ENCODE results near the gene IL17RB. TPM values are rescaled to one million over a fixed set of nuclear protein-coding genes. Genes with fewer than 3 reads are reported as not detected.
A peak's percentile ranks its signal among the peaks of the same experiment; 100 is the strongest.

Gene IL17RB
- polyA plus RNA-seq, 1 experiment: not detected

DNA sequence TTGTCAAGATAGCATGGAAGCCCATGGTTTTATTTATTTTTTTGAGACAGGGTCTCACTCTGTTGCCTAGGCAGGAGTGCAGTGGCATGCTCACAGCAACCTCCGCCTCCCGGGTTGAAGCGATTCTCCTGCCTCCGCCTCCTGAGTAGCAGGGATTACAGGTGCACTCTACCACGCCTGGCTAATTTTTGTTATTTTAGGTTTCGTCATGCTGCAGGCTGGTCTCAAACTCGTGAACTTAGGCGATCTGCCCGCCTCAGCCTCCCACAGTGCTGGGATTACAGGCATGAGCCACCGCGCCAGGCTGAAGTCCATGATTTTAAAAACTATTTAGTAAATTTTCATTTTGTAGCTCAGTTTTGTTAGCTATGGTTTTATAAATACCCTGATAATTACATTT, 38.3 kb downstream of the IL17RB start:
- CTCF ChIA-PET: no interaction called here
- no peak for DNase-seq (ENCODE audit: low read depth, low spot score)
- Histone ChIP-seq H3K27ac (ENCODE audit: low read depth, low read length) (no peak overlapping the region), H3K9me3 (ENCODE audit: control insufficient read depth, insufficient read depth, low read length) (no peaks in the 10 kb centered on the region; the same call in 1 of the 2 replicates), H3K27me3 (ENCODE audit: control insufficient read depth, insufficient read depth, low read length) (no peaks in the 10 kb centered on the region), H3K4me3 (ENCODE audit: low read depth, low read length) (no peak overlapping the region)
- TF ChIP-seq, protein P1, sequence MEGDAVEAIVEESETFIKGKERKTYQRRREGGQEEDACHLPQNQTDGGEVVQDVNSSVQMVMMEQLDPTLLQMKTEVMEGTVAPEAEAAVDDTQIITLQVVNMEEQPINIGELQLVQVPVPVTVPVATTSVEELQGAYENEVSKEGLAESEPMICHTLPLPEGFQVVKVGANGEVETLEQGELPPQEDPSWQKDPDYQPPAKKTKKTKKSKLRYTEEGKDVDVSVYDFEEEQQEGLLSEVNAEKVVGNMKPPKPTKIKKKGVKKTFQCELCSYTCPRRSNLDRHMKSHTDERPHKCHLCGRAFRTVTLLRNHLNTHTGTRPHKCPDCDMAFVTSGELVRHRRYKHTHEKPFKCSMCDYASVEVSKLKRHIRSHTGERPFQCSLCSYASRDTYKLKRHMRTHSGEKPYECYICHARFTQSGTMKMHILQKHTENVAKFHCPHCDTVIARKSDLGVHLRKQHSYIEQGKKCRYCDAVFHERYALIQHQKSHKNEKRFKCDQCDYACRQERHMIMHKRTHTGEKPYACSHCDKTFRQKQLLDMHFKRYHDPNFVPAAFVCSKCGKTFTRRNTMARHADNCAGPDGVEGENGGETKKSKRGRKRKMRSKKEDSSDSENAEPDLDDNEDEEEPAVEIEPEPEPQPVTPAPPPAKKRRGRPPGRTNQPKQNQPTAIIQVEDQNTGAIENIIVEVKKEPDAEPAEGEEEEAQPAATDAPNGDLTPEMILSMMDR (IDR thresholded peaks at IDR 0.05; ENCODE audit: low read depth, low read length): no peak
- POLR2A ChIA-PET: no interaction called here

DNA sequence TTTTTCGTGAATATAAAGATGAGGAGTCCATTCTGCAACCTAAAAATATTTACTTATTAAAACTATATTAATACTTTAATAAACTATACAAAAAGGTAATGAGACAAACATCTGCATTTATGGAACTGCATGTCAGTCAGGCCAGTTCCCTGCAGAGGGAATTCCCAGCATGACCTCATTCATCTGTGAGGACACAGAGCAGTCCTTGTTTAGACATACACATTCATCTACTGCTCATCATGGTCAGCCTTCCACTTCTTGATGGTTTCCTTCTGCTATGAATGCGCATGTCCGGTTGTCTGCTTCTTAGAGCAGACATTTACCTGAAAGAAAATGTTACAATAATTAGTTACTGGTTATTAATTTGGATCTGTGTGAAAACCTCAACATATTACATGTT, 38.9 kb downstream of the IL17RB start:
- Histone ChIP-seq H3K27me3 (ENCODE audit: control insufficient read depth, insufficient read depth, low read length) (no peaks in the 10 kb centered on the region), H3K4me3 (ENCODE audit: low read depth, low read length) (no peak overlapping the region), H3K9me3 (ENCODE audit: control insufficient read depth, insufficient read depth, low read length) (no peaks in the 10 kb centered on the region; the same call in 1 of the 2 replicates), H3K27ac (ENCODE audit: low read depth, low read length) (no peak overlapping the region)
- TF ChIP-seq, protein P1 (IDR thresholded peaks at IDR 0.05; ENCODE audit: low read depth, low read length): no peak
- ChIA-PET CTCF (no interaction called here), POLR2A (no interaction called here)
- no peak for DNase-seq (ENCODE audit: low read depth, low spot score)

DNA sequence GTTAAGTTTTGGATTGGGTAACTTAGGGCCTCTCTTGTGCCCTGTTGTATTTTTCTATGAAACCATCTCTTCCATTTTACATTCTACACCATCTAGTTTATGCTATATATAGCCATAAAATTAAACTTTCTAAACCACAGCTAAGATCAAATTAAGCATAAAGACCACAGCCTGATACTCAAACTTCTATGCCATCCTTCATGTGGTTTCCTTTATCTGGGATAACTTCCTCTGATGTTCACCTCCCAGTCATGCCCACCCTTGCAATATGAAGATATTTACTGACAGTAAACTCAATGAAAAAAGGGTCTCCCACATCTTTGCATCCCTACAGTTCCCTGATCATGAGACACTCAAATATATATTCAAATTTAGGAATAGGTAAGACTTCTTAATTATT, 41.1 kb downstream of the IL17RB start:
- POLR2A ChIA-PET: no interaction called here
- Histone ChIP-seq H3K27me3 (ENCODE audit: control insufficient read depth, insufficient read depth, low read length) (no peaks in the 10 kb centered on the region), H3K9me3 (ENCODE audit: control insufficient read depth, insufficient read depth, low read length) (no peaks in the 10 kb centered on the region), H3K27ac (ENCODE audit: low read depth, low read length) (no peak overlapping the region), H3K4me3 (ENCODE audit: low read depth, low read length) (no peak overlapping the region)
- DNase-seq (ENCODE audit: low read depth, low spot score): no peak
- TF ChIP-seq, protein P1 (IDR thresholded peaks at IDR 0.05; ENCODE audit: low read depth, low read length): no peak
- CTCF ChIA-PET: no interaction called here

DNA sequence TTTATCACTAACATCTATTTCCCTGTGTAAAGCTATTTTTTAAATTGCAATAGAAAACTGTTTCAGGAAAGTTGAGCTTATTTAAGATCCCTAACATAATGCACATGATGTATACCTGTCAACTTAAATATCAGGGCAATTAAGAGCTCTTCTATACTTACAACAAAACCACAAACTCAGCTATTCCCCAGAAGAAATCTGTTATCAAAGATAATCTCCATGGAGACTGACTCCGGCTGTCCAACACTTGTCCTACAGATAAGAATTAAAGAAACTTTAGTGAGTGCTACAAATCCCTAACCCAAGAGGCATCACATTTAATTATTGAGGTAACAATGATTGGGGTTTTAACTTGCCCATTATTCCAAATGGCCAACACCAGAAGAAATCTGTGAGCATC, 41.9 kb downstream of the IL17RB start:
- CTCF ChIA-PET: no interaction called here
- POLR2A ChIA-PET: no interaction called here
- no peaks in the 10 kb centered on the region for H3K27me3 ChIP-seq (ENCODE audit: control insufficient read depth, insufficient read depth, low read length)
- TF ChIP-seq, protein P1 (IDR thresholded peaks at IDR 0.05; ENCODE audit: low read depth, low read length): no peak
- DNase-seq (ENCODE audit: low read depth, low spot score): no peak
- H3K9me3 ChIP-seq (ENCODE audit: control insufficient read depth, insufficient read depth, low read length): no peaks in the 10 kb centered on the region
- H3K4me3 ChIP-seq (ENCODE audit: low read depth, low read length): no peak overlapping the region
- no peak overlapping the region for H3K27ac ChIP-seq (ENCODE audit: low read depth, low read length)

DNA sequence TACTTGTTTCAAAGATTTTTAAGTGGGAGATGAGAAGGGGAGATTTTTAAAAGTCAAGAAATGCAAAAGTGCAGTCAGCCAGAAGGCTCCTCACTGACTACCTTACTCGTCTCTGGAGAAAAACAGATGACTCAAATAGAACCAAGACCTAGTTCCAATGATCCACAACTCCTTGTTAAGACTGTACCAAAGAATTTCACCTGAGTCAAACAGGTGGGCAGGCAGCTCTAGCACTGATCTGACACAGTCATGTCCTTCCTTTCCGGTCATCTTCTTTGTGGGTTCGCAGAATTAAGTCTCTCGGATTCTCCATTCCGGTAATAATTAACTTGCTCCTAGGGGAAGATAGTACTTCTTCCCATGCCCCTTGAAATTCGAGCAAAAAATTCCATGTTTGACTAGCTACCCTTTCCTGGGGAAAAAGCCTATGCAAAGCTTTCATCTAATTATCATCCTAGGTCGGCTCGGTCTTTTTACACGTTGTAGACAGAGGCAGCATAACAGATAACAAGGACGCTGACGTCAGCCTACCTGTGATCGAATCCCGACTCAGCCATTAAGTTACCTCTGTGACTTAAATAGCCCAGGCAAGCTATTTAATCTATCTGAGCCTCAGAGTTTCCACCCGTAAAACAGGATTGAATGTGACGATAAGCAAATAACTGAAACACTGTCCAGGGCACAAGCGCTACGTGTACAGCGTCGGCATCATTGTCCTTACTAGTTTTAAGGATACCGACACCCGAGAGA, 44.5 kb downstream of the IL17RB start:
- Histone ChIP-seq H3K4me3 (ENCODE audit: low read depth, low read length) (peak overlapping the region; percentile 84), H3K27me3 (ENCODE audit: control insufficient read depth, insufficient read depth, low read length) (no peaks in the 10 kb centered on the region), H3K9me3 (ENCODE audit: control insufficient read depth, insufficient read depth, low read length) (no peaks in the 10 kb centered on the region), H3K27ac (ENCODE audit: low read depth, low read length) (peak overlapping the region; percentile 86)
- ChIA-PET POLR2A (interaction anchor here (0.6 to 1.8 kb wide), 2 partner anchors 10 to 117 kb away, joined by 5 to 16 read pairs; partner anchors contain the start of gene ACTR8), CTCF (no interaction called here)
- no peak for DNase-seq (ENCODE audit: low read depth, low spot score)
- TF ChIP-seq, protein P1 (IDR thresholded peaks at IDR 0.05; ENCODE audit: low read depth, low read length): no peak
